ENCODE measurements around the gene TBX1. TPM values are rescaled to one million over a fixed set of nuclear protein-coding genes. Genes with fewer than 3 reads are reported as not detected.

Gene TBX1
- total and polyA plus RNA-seq, 2 of the 13 experiments (the other 11 are each of a cell fraction or from before 2014, with no cell fraction given) = not detected

- ChIA-PET POLR2A (no interaction called here), CTCF (ENCODE audit: low intra/inter-chr PET ratio, low total read pairs) (no interaction called here)
- Histone ChIP-seq H2AFZ (ENCODE audit: low read length) (no peak overlapping the region), H3K9me3 (ENCODE audit: low read length) (no peaks in the 10 kb centered on the region), H3K27ac (ENCODE audit: extremely low read length, insufficient read depth, low read length) (no peak overlapping the region), H3K9ac (ENCODE audit: insufficient read depth, low read depth, low read length) (no peak overlapping the region), H4K20me1 (ENCODE audit: insufficient read depth, low read length) (peaks cover 4% of the 10 kb centered on the region; the same call in 1 of the 2 replicates), H3K4me2 (ENCODE audit: low read depth, low read length) (no peak overlapping the region), H3K36me3 (replicated peaks in 1 of 2; ENCODE audit: control insufficient read depth in 1 of 2, insufficient read depth in 2 of 2, low read length in 2 of 2) (no peaks in the 10 kb centered on the region), H3K79me2 (ENCODE audit: insufficient read depth, low read length) (no peaks in the 10 kb centered on the region), H3K27me3 (ENCODE audit: control insufficient read depth in 1 of 2, insufficient read depth in 2 of 2, low read length in 2 of 2) (peaks cover 19 to 92% of the 10 kb centered on the region in 2 experiments), H3K4me1 (ENCODE audit: insufficient read depth, low read length) (peaks cover 22% of the 10 kb centered on the region), H3K4me3 (replicated peaks in 1 of 3; ENCODE audit: insufficient read depth in 1 of 3, low read depth in 2 of 3, low read length in 3 of 3) (no peak overlapping the region)
- no TSS peak for BruUV-seq (replicated peaks)
- in situ Hi-C loops (cut with HindIII; ENCODE audit: extremely low pct_ligation_motif_present, low pct_unique_long_range_greater_than_20kb) (no loop called here), intact Hi-C loops (cut with micrococcal nuclease; ENCODE audit: unreplicated experiment) (no loop called here)
- FAIRE-seq = no peak
- no peak for ATAC-seq
- no peak for DNase-seq (ENCODE audit: low spot score)
- WGBS (ENCODE audit: low lambda C conversion rate) = 38% methylated on average over 10 of the region's 25 CpGs
- TF ChIP-seq HES4 (CRISPR knock-in tag; IDR thresholded peaks at IDR 0.05; ENCODE audit: borderline replicate concordance) (no peak), SRY (CRISPR knock-in tag; IDR thresholded peaks at IDR 0.05) (no peak), ZNF768 (CRISPR knock-in tag; IDR thresholded peaks at IDR 0.05) (no peak), ZNF383 (CRISPR knock-in tag; IDR thresholded peaks at IDR 0.05; ENCODE audit: borderline replicate concordance) (no peak), KDM3A (CRISPR knock-in tag; IDR thresholded peaks at IDR 0.05; ENCODE audit: low read depth) (no peak), ZNF414 (CRISPR knock-in tag; IDR thresholded peaks at IDR 0.05) (no peak), PRDM10 (CRISPR knock-in tag; IDR thresholded peaks at IDR 0.05; ENCODE audit: low read depth) (no peak), ZNF788 (CRISPR knock-in tag; IDR thresholded peaks at IDR 0.05; ENCODE audit: borderline replicate concordance) (no peak)
- TF ChIP-seq, protein P1, sequence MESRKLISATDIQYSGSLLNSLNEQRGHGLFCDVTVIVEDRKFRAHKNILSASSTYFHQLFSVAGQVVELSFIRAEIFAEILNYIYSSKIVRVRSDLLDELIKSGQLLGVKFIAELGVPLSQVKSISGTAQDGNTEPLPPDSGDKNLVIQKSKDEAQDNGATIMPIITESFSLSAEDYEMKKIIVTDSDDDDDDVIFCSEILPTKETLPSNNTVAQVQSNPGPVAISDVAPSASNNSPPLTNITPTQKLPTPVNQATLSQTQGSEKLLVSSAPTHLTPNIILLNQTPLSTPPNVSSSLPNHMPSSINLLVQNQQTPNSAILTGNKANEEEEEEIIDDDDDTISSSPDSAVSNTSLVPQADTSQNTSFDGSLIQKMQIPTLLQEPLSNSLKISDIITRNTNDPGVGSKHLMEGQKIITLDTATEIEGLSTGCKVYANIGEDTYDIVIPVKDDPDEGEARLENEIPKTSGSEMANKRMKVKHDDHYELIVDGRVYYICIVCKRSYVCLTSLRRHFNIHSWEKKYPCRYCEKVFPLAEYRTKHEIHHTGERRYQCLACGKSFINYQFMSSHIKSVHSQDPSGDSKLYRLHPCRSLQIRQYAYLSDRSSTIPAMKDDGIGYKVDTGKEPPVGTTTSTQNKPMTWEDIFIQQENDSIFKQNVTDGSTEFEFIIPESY (CRISPR knock-in tag; IDR thresholded peaks at IDR 0.05) = no peak
- TF ChIP-seq, protein P2, sequence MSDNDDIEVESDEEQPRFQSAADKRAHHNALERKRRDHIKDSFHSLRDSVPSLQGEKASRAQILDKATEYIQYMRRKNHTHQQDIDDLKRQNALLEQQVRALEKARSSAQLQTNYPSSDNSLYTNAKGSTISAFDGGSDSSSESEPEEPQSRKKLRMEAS (IDR thresholded peaks at IDR 0.05) = no peak
- TF ChIP-seq, protein P3, sequence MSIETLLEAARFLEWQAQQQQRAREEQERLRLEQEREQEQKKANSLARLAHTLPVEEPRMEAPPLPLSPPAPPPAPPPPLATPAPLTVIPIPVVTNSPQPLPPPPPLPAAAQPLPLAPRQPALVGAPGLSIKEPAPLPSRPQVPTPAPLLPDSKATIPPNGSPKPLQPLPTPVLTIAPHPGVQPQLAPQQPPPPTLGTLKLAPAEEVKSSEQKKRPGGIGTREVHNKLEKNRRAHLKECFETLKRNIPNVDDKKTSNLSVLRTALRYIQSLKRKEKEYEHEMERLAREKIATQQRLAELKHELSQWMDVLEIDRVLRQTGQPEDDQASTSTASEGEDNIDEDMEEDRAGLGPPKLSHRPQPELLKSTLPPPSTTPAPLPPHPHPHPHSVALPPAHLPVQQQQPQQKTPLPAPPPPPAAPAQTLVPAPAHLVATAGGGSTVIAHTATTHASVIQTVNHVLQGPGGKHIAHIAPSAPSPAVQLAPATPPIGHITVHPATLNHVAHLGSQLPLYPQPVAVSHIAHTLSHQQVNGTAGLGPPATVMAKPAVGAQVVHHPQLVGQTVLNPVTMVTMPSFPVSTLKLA (IDR thresholded peaks at IDR 0.05) = no peak
- TF ChIP-seq, protein P4, sequence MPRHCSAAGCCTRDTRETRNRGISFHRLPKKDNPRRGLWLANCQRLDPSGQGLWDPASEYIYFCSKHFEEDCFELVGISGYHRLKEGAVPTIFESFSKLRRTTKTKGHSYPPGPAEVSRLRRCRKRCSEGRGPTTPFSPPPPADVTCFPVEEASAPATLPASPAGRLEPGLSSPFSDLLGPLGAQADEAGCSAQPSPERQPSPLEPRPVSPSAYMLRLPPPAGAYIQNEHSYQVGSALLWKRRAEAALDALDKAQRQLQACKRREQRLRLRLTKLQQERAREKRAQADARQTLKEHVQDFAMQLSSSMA (CRISPR knock-in tag; IDR thresholded peaks at IDR 0.05) = no peak
Observed at GRCh38 chr22:19770349-19771220, 10.0 kb downstream of the TBX1 start.
